Stimulated activated memory B cell treated with anti-CD40 and anti-IgM and Interleukin-4, amounts not matched to agents 10 μg/mL and 1 μg/mL and 100 μg/mL, for 72 hours (primary cell): ENCODE results near the gene DNAH7.
"Not testable (repeated sequence)": the region's sequence is repeated elsewhere in the genome, so short reads cannot be mapped to it uniquely, and the experiment has no call there.

Experiments used
- ATAC-seq: fragments of 150-1000 bp; cut with Tn5 transposase; 2 replicates; pipeline ENCODE4 v1.10.0; 2021
- H3K27ac Mint-ChIP-seq: one replicate; pipeline ENCODE4 v1.8.0; 2022; ENCODE audit warnings: mild to moderate bottlenecking, mixed read lengths
- H3K27me3 Mint-ChIP-seq: one replicate; pipeline ENCODE4 v1.8.0; 2022; ENCODE audit warnings: mixed read lengths
- H3K36me3 Mint-ChIP-seq: one replicate; pipeline ENCODE4 v1.8.0; 2022; ENCODE audit warnings: mixed read lengths
- H3K4me1 Mint-ChIP-seq: one replicate; pipeline ENCODE4 v1.8.0; 2022; ENCODE audit warnings: mixed read lengths
- H3K4me3 Mint-ChIP-seq: one replicate; pipeline ENCODE4 v1.8.0; 2022; ENCODE audit warnings: mild to moderate bottlenecking, moderate library complexity, mixed read lengths
- H3K9me3 Mint-ChIP-seq: one replicate; pipeline ENCODE4 v1.8.0; 2022; ENCODE audit warnings: mixed read lengths

Gene DNAH7

GRCh38 chr2:195956725-195957124, 111.9 kb downstream of the DNAH7 start:
- H3K36me3 Mint-ChIP-seq: peaks cover 6% of the 10 kb centered on the region
- no peak overlapping the region for H3K27ac Mint-ChIP-seq
- no peak overlapping the region for H3K4me3 Mint-ChIP-seq
- H3K4me1 Mint-ChIP-seq: no peaks in the 10 kb centered on the region
- H3K9me3 Mint-ChIP-seq: peaks cover 5% of the 10 kb centered on the region
- H3K27me3 Mint-ChIP-seq: peaks cover 9% of the 10 kb centered on the region
- ATAC-seq: no peak

- peaks cover 7% of the 10 kb centered on the region for H3K9me3 Mint-ChIP-seq
- ATAC-seq: no peak
- H3K36me3 Mint-ChIP-seq: peaks cover 6% of the 10 kb centered on the region
- H3K27me3 Mint-ChIP-seq: no peaks in the 10 kb centered on the region
- no peak overlapping the region for H3K4me3 Mint-ChIP-seq
- no peak overlapping the region for H3K27ac Mint-ChIP-seq
- no peaks in the 10 kb centered on the region for H3K4me1 Mint-ChIP-seq
Observed at GRCh38 chr2:195945056-195945455, 123.6 kb downstream of the DNAH7 start.

GRCh38 chr2:195937176-195937575, 131.5 kb downstream of the DNAH7 start:
- H3K4me1 Mint-ChIP-seq: no peaks in the 10 kb centered on the region
- H3K36me3 Mint-ChIP-seq: peaks cover 3% of the 10 kb centered on the region
- peaks cover 2% of the 10 kb centered on the region for H3K9me3 Mint-ChIP-seq
- H3K27ac Mint-ChIP-seq: no peak overlapping the region
- no peaks in the 10 kb centered on the region for H3K27me3 Mint-ChIP-seq
- no peak overlapping the region for H3K4me3 Mint-ChIP-seq
- ATAC-seq: no peak

GRCh38 chr2:195934484-195934883, 134.2 kb downstream of the DNAH7 start:
- H3K4me1 Mint-ChIP-seq: no peaks in the 10 kb centered on the region
- no peak overlapping the region for H3K27ac Mint-ChIP-seq
- H3K36me3 Mint-ChIP-seq: no peaks in the 10 kb centered on the region
- no peak for ATAC-seq
- no peaks in the 10 kb centered on the region for H3K27me3 Mint-ChIP-seq
- no peaks in the 10 kb centered on the region for H3K9me3 Mint-ChIP-seq
- H3K4me3 Mint-ChIP-seq: no peak overlapping the region

- H3K27me3 Mint-ChIP-seq: no peaks in the 10 kb centered on the region
- no peaks in the 10 kb centered on the region for H3K9me3 Mint-ChIP-seq
- no peaks in the 10 kb centered on the region for H3K36me3 Mint-ChIP-seq
- H3K4me1 Mint-ChIP-seq: no peaks in the 10 kb centered on the region
- no peak overlapping the region for H3K27ac Mint-ChIP-seq
- no peak overlapping the region for H3K4me3 Mint-ChIP-seq
- no peak for ATAC-seq
Observed at GRCh38 chr2:195929531-195929930, 139.1 kb downstream of the DNAH7 start.

- Mint-ChIP-seq H3K36me3 (no peaks in the 10 kb centered on the region), H3K27ac (no peak overlapping the region), H3K4me3 (no peak overlapping the region), H3K4me1 (no peaks in the 10 kb centered on the region), H3K27me3 (no peaks in the 10 kb centered on the region), H3K9me3 (no peaks in the 10 kb centered on the region)
- ATAC-seq: no peak
Observed at GRCh38 chr2:195925120-195925519, 143.5 kb downstream of the DNAH7 start.

GRCh38 chr2:195923889-195924288, 144.7 kb downstream of the DNAH7 start:
- Mint-ChIP-seq H3K4me1 (no peaks in the 10 kb centered on the region), H3K9me3 (no peaks in the 10 kb centered on the region), H3K4me3 (no peak overlapping the region), H3K27me3 (no peaks in the 10 kb centered on the region), H3K27ac (no peak overlapping the region), H3K36me3 (no peaks in the 10 kb centered on the region)
- ATAC-seq: no peak

- H3K27me3 Mint-ChIP-seq, H3K36me3 Mint-ChIP-seq, H3K4me1 Mint-ChIP-seq, H3K9me3 Mint-ChIP-seq, H3K27ac Mint-ChIP-seq, ATAC-seq, H3K4me3 Mint-ChIP-seq: not testable (repeated sequence)
Observed at GRCh38 chr2:195917021-195917600, 151.5 kb downstream of the DNAH7 start.

GRCh38 chr2:195912079-195912478, 156.6 kb downstream of the DNAH7 start:
- H3K4me1 Mint-ChIP-seq: no peaks in the 10 kb centered on the region
- H3K9me3 Mint-ChIP-seq: no peaks in the 10 kb centered on the region
- no peaks in the 10 kb centered on the region for H3K27me3 Mint-ChIP-seq
- H3K36me3 Mint-ChIP-seq: no peaks in the 10 kb centered on the region
- no peak for ATAC-seq
- no peak overlapping the region for H3K4me3 Mint-ChIP-seq
- H3K27ac Mint-ChIP-seq: no peak overlapping the region

GRCh38 chr2:195910570-195910969, 158.1 kb downstream of the DNAH7 start:
- H3K27ac Mint-ChIP-seq: no peak overlapping the region
- H3K9me3 Mint-ChIP-seq: no peaks in the 10 kb centered on the region
- ATAC-seq: no peak
- H3K4me3 Mint-ChIP-seq: no peak overlapping the region
- no peaks in the 10 kb centered on the region for H3K36me3 Mint-ChIP-seq
- H3K4me1 Mint-ChIP-seq: no peaks in the 10 kb centered on the region
- H3K27me3 Mint-ChIP-seq: no peaks in the 10 kb centered on the region

GRCh38 chr2:195909926-195910325, 158.7 kb downstream of the DNAH7 start:
- H3K9me3 Mint-ChIP-seq: no peaks in the 10 kb centered on the region
- ATAC-seq: no peak
- no peaks in the 10 kb centered on the region for H3K36me3 Mint-ChIP-seq
- no peaks in the 10 kb centered on the region for H3K27me3 Mint-ChIP-seq
- no peaks in the 10 kb centered on the region for H3K4me1 Mint-ChIP-seq
- H3K27ac Mint-ChIP-seq: no peak overlapping the region
- no peak overlapping the region for H3K4me3 Mint-ChIP-seq

GRCh38 chr2:195907474-195907873, 161.2 kb downstream of the DNAH7 start:
- no peak for ATAC-seq
- H3K9me3 Mint-ChIP-seq: no peaks in the 10 kb centered on the region
- H3K4me3 Mint-ChIP-seq: no peak overlapping the region
- H3K4me1 Mint-ChIP-seq: no peaks in the 10 kb centered on the region
- H3K36me3 Mint-ChIP-seq: no peaks in the 10 kb centered on the region
- H3K27ac Mint-ChIP-seq: no peak overlapping the region
- H3K27me3 Mint-ChIP-seq: no peaks in the 10 kb centered on the region

GRCh38 chr2:195903956-195904355, 164.7 kb downstream of the DNAH7 start:
- Mint-ChIP-seq H3K9me3 (no peaks in the 10 kb centered on the region), H3K27ac (no peak overlapping the region), H3K4me3 (no peak overlapping the region), H3K4me1 (no peaks in the 10 kb centered on the region), H3K36me3 (no peaks in the 10 kb centered on the region), H3K27me3 (no peaks in the 10 kb centered on the region)
- peak; percentile 47 for ATAC-seq

GRCh38 chr2:195902857-195903256, 165.8 kb downstream of the DNAH7 start:
- ATAC-seq: no peak
- Mint-ChIP-seq H3K27ac (no peak overlapping the region), H3K4me3 (no peak overlapping the region), H3K36me3 (no peaks in the 10 kb centered on the region), H3K27me3 (no peaks in the 10 kb centered on the region), H3K4me1 (no peaks in the 10 kb centered on the region), H3K9me3 (no peaks in the 10 kb centered on the region)

- Mint-ChIP-seq H3K4me1 (no peaks in the 10 kb centered on the region), H3K36me3 (no peaks in the 10 kb centered on the region), H3K27ac (no peak overlapping the region), H3K4me3 (no peak overlapping the region), H3K27me3 (peaks cover 13% of the 10 kb centered on the region), H3K9me3 (no peaks in the 10 kb centered on the region)
- no peak for ATAC-seq
Observed at GRCh38 chr2:195899226-195899625, 169.4 kb downstream of the DNAH7 start.

- Mint-ChIP-seq H3K27ac (no peak overlapping the region), H3K4me3 (no peak overlapping the region), H3K9me3 (no peaks in the 10 kb centered on the region), H3K4me1 (no peaks in the 10 kb centered on the region), H3K36me3 (no peaks in the 10 kb centered on the region), H3K27me3 (peaks cover 13% of the 10 kb centered on the region)
- ATAC-seq: no peak
Observed at GRCh38 chr2:195898505-195899191, 170.0 kb downstream of the DNAH7 start.
